GM19238 (cell line): ENCODE data around the gene PZP.

Experiments used
- DNase-seq: peaks from one replicate; pipeline ENCODE4 v3.0.0; 2011; ENCODE audit warnings: low spot score; ENCODE audit not compliant: insufficient read length

PZP gene

DNA sequence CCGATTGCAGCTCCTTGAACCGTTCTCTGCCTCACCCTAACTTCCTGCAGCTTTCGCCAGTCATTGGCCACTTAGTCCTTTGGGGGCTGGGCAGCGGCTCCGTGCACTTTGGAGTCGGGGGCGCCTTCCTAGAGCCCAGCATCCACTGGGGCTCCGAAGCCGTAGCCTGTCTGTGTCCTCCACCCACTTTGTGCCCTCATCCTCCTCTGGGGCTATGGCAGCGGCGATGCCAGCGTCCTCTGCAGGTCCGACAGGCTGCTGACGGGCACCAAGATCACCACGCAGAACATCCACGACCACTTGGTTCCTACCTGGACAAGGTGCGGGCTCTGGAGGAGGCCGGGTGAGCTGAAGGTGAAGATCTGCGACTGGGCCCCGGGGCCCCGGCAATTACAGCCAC lies 80.7 kb downstream of the PZP start:
- DNase-seq: no peak

DNA sequence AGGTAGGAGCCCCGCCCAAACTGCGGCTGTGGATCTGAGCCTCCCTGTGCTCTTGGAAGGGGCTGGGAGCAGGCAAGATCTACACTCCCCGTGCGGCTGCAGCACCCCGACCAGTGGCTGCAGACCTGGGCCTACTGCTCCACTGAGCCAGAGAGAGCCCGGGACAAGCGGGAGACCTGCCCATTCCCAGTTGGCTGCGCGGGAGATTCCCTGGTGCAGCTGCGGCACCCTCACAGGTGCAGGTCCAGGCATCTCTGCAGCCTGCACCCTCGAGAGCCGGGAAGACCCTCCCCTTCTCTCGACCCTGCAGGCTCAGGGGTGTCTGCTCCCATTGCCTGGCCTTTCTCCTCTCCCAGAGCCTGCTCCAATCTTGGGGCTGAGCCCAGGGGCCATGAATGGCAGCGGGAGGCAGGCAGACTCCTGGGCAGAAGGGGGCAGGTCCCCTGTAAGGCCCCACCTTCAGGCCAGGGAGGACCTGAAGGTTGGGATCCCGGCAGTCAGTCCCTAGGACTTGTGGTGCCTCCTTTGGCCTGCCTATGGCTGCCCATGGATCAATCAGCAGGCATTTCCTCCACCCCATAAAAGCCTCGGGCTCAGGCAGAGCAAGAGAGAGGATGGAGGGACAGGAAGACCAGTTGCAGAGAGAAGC lies 83.7 kb downstream of the PZP start:
- no peak for DNase-seq

DNA sequence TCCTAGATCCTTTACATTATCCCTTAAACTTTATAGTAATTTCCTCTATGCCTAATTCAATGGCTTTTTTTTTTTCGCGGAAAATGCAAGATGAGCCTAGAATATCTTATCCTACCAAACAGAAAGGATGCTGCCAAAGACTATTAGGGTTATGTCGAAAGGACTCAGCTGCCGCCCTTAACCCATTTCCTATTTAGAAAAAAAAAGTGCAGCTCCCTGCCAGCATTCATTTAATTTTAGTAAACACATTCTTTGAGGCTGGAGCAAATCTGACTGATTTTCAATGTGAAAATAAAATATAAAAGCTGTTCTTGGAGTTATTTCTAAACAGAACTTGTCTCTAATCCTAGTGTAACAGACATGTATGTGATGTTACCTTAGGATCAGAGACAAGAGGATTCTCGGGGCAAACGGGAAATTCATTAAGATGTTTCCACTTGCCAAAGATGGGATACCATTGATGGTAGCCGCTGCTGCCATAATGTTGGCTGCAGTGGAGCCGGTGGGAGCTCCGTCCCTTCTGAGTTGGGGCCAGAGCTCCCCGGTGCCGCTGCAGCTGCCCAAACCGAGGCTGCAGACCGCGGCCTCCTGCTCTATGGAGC lies 84.3 kb downstream of the PZP start:
- no peak for DNase-seq

DNA sequence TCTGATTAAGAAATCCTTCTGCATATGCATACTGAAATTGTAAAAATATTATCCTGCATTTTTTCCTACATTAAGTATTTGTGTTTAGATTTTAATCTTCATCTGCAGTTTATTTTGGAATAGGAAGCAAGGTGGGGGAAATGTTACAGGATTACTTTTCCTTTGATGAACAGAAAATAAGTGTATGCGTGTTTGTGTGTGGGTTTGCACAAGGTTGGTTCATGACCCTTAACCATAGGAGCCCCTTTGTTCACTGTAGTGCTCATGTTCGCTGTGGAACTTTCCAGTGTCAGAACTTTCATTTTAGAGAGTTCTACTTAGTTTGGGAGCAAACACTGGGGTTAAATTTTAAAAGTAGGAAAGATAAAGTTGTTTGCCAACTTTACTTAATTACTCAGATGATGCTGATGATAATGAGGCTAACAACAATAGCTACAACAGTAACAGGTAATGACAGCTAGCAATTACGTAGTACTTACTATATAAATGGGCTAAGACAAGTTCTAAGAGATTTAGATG lies 86.0 kb downstream of the PZP start:
- DNase-seq: no peak

DNA sequence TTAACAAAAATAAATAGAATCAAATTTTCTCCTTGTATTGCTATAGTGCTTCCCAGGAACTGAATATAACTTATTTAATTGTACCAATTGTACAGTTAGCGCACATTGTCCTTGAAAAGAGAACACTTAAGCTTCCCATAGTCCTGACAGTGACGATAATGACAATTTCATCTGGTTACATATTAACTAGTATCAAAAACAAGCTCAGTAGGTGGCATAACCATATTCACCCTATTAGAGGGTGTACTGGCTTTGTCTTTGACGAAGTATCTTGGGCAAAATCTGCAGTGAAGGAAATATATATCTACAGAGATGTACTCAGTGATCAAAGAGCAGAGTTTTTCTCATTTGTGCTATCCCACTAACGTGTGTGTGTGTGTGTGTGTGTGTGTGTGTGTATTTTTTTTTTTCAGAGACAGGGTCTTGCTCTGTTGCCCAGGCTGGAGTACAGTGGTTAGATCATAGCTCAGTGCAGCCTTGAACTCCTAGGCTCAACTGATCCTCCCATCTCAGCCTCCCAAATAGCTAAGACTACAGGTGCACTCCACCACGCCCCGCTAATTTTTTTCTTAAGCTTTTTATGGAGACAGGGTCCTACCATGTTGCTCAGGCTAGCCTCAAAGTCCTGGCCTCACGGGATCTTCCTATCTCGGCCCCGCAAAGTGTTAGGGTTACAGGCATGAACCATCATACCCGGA lies 87.6 kb downstream of the PZP start:
- DNase-seq: no peak

DNA sequence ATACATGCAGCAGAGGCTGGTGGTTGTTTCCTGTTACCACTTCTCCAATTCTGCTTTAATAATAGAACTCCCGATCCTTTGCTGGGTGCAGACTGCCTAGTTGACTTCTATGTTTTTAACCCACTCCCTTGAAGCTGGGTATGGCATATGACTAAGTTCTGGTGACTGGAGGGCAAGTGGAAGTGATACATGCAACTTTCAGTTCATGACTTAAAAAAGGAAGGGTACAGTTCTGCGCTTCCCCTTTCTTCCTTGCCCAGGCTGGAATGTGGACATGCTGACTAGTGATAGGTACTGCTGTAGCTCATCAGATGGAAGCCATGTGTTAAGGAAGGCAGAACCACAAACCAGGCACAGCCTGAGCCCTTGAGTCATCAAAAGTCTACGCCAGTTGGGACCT lies 90.0 kb downstream of the PZP start:
- no peak for DNase-seq

DNA sequence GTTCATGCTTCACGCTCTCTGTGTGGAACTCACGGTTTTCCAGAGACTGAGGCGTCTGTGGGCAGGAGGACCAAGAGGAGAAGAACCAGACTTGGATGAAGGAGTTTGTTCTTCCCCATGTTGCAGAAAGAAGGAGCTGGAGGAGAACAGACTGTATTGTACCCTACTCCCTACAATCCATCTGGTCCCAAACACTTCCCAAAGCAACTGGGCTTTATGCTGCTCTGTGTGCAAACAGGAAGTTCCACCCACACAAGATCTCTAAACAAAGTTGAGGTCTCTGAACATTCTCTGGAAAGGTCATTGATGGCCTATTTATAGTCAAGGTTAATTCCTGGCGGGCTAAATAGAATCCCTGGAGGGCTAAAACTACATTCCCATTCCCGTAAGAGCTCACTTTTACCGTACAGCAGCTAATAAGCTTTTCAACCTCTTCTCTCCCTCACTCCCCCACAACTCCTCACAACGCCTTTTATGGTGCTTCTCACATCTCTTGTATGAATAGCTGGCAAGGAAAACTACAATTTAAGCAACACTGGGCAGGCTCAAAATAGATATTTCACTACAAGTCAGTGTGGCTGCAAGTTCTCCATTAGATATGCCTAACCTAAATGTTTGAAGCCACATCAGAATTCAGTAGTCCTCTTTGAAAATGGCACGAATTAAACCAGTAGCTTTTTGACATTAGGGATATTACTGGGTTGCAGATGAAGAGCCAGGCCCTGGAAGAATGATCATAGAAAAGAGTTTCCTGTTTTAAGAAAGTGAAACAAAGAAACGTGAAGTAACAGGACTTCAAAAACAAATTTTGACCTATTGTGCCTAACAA lies 92.2 kb downstream of the PZP start, which contains the start of gene A2M:
Gene A2M (minus strand): TSS at position 189 of the 829 bp plus-strand sequence. CDS start 70 bp downstream, at position 119.
- no peak for DNase-seq

DNA sequence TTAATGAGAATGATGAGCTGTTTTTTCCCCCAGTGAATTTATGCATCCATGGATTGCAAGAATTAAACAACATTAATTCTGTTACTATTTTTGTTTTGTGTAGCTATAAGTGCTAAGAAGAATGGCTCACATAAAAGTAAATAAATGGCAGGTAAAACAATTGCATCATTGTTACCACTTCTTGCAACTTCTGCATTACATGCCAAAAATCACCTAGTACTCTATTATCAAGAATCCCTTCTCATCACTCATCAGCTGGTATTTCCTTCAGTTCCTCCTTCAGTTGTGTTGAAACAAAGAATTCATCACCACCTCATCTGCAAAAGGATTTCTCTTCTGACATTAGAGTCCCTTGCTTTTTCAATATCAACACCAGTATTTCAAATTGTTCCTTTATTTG lies 93.2 kb downstream of the PZP start:
- DNase-seq: no peak

DNA sequence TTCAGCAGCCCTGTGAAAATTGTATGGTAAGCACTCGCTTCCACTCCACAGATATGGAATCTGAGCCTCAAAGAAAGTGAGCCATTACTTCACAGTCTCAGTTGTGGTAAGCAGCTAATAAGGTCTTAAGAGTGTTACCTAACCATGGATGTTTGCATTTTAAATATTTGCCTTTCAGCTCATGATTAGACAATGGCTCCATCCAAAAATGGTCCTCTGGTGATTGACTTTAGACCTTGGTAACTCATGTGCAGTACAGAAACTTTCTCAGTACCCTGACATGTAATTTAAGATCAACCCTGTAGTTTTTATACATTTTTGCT lies 94.2 kb downstream of the PZP start:
- DNase-seq: no peak

DNA sequence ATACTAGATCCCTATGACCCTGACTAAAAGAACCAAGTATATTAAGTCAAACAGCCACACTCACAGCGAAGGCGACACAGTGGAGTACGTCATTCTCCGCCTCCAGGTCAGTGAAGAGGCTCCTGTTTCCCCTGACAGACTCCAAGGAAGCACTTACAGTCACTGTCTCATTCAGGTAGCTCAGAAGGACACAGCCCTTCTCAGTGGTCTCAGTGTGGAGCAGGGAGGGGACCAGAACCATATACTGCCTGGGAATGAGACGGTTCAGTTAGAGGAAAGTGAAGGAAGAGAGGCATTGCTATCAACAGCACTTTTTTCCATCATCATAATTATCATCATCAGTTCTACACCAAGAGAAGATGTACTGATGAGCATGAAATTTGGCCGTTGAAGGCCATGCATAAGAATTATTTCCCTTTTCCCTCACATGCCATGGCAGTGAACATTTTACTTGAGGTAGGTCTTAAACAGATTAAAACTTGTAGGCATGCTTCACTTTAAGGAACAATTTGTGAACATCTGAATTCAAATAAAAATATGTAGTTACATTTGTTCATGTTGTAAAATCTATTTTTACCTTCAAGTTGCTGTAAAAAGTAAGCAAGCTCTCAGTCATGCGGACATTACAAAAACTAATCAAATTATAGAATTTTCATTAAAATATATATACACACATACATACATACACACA lies 94.8 kb downstream of the PZP start:
- no peak for DNase-seq

DNA sequence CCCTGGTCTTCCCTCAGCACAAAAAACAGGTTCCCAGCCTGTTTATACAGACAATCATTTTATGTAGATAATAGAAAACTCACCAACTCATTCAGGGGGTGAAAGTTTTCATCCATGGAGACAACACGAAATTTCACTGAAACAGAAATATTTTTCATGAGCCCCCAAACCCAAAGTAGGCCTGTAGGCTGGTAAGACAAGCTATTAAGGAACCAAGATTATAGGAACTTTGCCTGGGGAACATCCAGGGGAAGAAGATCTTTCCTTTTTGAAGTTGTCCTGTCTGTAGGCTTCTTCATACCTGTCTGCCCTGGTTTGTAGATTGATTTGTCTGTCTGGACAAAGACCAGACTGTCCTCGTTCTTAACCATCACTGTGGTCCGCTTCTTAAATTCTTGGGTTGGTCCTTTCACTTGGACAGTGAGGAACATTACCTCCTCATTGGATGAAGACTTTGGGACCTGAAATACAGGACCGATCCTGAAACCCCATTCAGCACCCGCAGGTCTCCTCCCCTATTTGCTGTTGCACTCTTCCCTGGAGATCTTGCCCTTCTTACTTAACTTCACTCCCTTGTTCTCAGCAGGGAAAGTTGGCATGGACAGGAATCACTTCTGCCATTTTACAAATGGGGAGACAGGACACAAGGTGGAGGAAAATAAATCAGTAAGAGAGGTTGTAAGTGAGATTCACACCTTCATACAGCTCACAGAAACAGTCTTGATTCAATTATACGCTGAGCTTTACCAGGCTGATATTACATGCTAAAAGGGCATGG lies 95.9 kb downstream of the PZP start:
- DNase-seq: no peak

DNA sequence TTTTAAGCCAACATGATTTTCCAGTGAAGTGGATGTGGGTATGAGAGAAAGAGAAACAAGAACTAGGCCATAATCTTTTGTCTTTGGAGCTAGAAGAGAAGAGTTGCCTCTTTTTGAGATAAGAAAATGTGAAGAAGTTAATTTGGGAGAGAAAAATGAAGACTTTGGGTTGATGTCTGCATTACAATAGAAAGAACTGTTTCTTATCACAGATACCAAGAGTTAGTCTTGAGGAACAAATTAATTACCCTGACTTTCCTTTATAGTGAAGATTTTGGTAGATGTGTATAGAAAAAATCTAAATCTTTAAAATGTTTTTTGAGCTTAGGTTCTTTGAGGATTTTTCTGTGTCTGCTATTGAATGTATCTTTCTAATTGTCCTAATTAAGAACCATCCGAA lies 96.7 kb downstream of the PZP start:
- DNase-seq: no peak

DNA sequence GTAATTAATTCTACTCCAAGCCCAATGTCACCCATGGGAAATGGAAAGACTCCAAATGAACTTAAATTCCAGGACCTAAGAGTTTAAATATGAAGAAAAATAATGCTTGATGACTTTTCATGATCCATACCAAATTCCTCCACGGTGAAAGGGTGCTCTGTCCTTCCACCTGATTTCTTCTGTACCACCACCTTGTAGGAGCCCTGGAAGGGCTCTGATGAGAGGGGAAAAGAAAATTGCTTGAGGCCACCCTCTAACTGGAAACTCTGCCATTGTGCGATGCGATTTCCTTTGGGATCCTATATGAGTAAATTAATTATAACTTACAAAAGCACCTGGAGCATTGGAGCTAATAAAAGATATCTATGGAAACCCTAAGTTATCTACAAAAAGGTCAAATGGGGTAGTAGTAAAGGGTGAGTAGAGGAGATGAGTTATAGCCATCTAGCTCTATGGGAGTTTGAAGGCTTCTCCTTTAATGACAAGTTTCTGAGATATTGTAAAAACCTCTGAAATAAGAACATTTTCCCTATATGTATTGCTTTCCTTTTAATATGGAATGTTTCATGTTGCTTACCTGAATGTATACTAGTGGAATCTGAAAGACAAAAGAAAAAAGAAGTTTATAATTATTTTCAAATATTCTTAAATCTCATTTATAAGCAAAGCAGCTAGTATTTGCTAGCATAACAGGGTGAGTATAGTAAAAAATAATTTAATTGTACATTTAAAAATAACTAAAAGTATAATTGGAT lies 98.3 kb downstream of the PZP start:
- DNase-seq: no peak

DNA sequence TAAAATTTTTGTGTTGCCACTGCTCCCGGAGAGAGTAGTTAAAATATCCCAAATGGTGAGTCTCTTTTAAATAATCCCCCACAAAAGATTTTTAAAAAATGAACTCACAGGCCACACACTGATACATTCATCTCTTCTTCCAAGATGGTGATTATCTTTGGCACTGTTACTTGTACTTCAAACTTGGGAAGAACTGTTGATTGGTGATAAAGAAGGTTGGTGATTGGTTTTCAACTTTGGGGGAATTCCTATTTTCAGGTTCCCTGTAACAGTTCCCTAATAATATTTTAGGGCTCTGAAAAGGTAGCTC lies 99.0 kb downstream of the PZP start:
- no peak for DNase-seq

DNA sequence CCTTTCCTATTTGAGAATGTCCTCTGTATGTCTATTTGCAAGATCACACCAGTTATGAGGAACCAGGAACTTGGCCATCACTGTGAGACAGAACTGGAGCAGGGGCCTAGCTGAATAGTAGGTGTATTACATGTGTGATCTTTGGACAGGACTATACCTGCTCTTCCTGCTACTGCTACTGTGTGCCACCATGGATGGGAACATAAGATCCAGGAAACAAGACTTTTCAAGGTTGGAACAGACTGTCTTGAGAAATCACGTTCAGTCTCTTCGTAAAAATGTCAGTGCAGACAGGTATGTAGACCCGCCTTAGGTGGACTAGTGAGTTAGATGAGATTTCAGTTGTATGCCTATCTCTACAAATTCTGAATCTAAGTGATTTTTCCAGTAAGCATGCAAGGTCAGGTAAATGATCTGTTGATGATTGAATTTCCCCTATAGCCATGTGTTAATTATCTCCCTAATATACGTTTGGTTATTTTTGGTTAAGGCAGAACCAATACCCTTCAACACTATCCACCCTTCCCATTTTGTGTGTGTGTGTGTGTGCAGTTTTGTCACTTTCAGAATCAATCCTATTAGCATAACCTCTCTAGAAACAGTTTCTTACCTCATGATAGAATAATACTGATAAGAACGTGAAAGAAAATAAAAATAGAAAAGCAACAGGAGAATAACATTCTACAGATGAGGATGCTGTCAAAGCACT lies 99.5 kb downstream of the PZP start:
- DNase-seq: no peak

DNA sequence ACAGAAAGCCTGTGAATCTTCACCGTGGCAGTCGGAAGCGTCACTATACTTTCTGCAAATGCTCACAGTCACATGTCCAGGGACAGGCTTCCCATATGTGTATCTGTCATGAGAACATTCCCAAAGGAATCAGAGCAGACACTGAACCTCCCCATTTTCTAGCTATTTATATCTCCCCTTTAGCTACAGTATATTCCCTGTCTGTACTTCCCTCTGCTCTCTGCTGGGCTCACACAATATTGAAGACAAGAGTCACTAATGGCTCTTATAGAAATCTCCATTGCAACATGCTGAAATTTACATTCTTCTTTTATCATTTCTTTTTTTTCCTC lies 100.7 kb downstream of the PZP start:
- no peak for DNase-seq

DNA sequence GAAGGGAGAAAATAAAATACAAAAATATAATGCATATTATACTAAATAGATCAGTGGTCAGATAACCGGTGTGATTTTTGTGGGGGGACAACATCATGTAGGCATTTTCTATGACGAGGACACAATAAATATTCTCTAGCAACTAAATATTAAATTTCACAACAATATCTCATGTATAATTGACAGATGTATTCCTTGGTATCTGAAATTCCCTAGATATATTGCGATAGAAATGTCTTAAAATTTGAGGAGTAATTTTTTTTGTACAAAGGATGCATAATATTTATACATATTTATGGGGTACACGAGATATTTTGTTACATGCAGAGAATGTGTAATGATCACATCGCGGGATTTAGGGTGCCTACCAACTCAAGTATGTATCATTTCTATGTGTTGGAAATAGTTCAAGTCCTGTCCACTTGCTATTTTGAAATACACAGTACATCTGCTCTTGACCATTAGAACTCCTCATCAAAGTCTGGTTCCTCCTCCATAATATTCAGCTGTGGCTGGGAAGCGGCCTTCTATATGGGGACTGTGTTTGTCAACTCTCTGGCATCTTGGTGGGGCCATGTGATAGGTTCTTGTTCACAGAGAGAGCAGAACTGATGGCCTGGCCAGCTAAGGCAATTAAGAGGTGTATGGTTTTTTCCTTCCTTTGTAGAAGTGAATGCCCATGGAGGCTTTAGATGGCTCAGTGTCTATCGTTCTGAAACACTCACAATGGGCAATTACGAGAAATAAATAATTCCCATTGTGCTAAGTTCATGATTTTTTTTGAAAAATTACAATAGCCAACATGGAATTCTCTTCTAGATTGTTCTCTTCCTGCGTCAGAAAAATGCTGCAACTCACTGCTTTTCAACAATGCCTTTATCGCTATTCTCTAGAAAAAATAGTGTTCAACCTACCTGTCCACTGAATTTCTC lies 101.3 kb downstream of the PZP start:
- DNase-seq: no peak

DNA sequence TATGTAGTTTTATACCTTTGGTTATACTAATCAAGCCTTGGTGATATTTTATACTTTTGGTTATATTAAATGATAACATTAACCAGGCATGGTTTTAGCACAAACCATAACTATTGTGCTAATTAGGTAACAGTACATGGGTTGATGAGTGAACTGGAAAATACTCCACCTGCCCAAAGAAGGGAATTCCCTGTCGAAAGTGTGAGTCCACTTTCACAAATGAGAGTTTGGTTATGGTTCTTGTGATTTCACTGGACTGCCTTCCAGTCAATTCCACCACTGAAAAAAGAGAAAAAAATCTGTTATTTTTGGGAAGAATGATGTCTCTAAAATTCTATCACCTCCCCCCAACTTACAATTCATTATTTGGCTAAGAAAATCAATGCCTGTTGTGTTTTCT lies 102.1 kb downstream of the PZP start:
- DNase-seq: no peak
